OCI-LY1 (cell line): ENCODE data around the gene FTCDNL1.

Experiments
- CTCF ChIP-seq: fragments of 200-600 bp; sonication (generic), shearing (Covaris generic); IDR thresholded peaks from 2 replicates; pipeline ENCODE4 v1.5.1; 2017; ENCODE audit warnings: mild to moderate bottlenecking, antibody characterized with exemption, low read length, moderate library complexity, mixed read lengths
- EZH2 ChIP-seq: fragments of 200-600 bp; sonication (generic), shearing (Covaris generic); IDR thresholded peaks from 2 replicates; pipeline ENCODE4 v1.8.0; 2017; ENCODE audit warnings: borderline replicate concordance, mixed run types, mild to moderate bottlenecking, antibody characterized with exemption, low read length, moderate library complexity, mixed read lengths

GRCh38 chr2:199869653-199870052 lies 18.7 kb upstream of the FTCDNL1 start:
- TF ChIP-seq CTCF, result no peak
- no peak for TF ChIP-seq EZH2
